ENCODE results near the gene HLTF.
"Not testable (repeated sequence)": the region's sequence is repeated elsewhere in the genome, so short reads cannot be mapped to it uniquely, and the experiment has no call there.

Gene HLTF

GRCh38 chr3:148990236-148990635 is 96.1 kb downstream of the HLTF start:
- DNase-seq, result peak; percentile 2

DNA sequence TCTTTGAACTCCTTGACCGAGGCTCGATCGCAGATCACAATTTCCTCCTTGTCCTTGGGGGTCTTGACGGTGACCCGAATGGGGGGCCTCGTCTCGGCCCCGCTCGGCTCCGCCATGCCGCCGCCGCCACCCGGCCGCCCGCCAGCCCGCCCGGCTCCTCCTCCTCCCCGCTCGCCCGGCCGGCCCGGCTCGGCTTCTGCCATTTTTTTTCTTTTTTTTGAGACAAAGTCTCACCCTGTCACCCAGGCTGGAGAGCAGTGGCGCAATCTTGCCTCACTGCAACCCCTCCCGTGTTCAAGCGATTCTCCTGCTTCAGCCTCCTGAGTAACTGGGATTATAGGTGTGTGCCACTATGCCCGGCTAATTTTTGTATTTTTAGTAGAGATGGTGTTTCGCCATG is 98.8 kb downstream of the HLTF start:
- not testable (repeated sequence) for DNase-seq

- no peak for DNase-seq
Measured at GRCh38 chr3:148981273-148981672, 105.1 kb downstream of the HLTF start.

Data from DMS53 (cell line).